ENCODE measurements around the gene HDHD5.
A peak's percentile ranks its signal among the peaks of the same experiment; 100 is the strongest.

Gene HDHD5

GRCh38 chr22:17158568-17159503 is at the start of gene HDHD5:
HDHD5 (minus strand) TSS chr22:17159277; CDS start chr22:17159251, 26 bp downstream.
- peak; percentile 82 for DNase-seq (ENCODE audit: low spot score)

GRCh38 chr22:17205432-17205831 is 46.4 kb upstream of the HDHD5 start:
- DNase-seq (ENCODE audit: low spot score) = no peak

GRCh38 chr22:17201285-17201945 is 42.3 kb upstream of the HDHD5 start:
- DNase-seq (ENCODE audit: low spot score) = no peak

- DNase-seq (ENCODE audit: low spot score) = no peak
Observed at GRCh38 chr22:17199003-17199731, 40.1 kb upstream of the HDHD5 start.

- DNase-seq (ENCODE audit: low spot score) = no peak
Observed at GRCh38 chr22:17198170-17199002, 39.3 kb upstream of the HDHD5 start.

GRCh38 chr22:17194213-17194612 is 35.1 kb upstream of the HDHD5 start:
- DNase-seq (ENCODE audit: low spot score) = no peak

- DNase-seq (ENCODE audit: low spot score) = no peak
Observed at GRCh38 chr22:17192186-17192585, 33.1 kb upstream of the HDHD5 start.

- DNase-seq (ENCODE audit: low spot score) = peak; percentile 49
Observed at GRCh38 chr22:17191163-17191784, 32.2 kb upstream of the HDHD5 start.

- no peak for DNase-seq (ENCODE audit: low spot score)
Observed at GRCh38 chr22:17190702-17191101, 31.6 kb upstream of the HDHD5 start.

GRCh38 chr22:17176715-17177114 is 17.6 kb upstream of the HDHD5 start:
- DNase-seq (ENCODE audit: low spot score) = no peak

GRCh38 chr22:17172029-17172833 is 13.2 kb upstream of the HDHD5 start:
- DNase-seq (ENCODE audit: low spot score) = no peak

GRCh38 chr22:17171153-17172028 is 12.3 kb upstream of the HDHD5 start:
- peak; percentile 91 for DNase-seq (ENCODE audit: low spot score)

GRCh38 chr22:17167486-17167885 is 8.4 kb upstream of the HDHD5 start:
- no peak for DNase-seq (ENCODE audit: low spot score)

GRCh38 chr22:17164392-17165024 is 5.4 kb upstream of the HDHD5 start:
- peak; percentile 50 for DNase-seq (ENCODE audit: low spot score)

GRCh38 chr22:17162731-17163130 is 3.7 kb upstream of the HDHD5 start:
- DNase-seq (ENCODE audit: low spot score) = no peak

- no peak for DNase-seq (ENCODE audit: low spot score)
Observed at GRCh38 chr22:17161991-17162390, 2.9 kb upstream of the HDHD5 start.

GRCh38 chr22:17159504-17159951 is 451 bp upstream of the HDHD5 start:
- DNase-seq (ENCODE audit: low spot score) = peak; percentile 30

GRCh38 chr22:17158176-17158567 is 905 bp downstream of the HDHD5 start:
- DNase-seq (ENCODE audit: low spot score) = no peak

GRCh38 chr22:17157714-17158113 is 1.4 kb downstream of the HDHD5 start:
- DNase-seq (ENCODE audit: low spot score) = no peak
